Ecto neural progenitor cell (in vitro differentiated cells): ENCODE data around the gene GLYR1.
"Not testable (repeated sequence)": the region's sequence is repeated elsewhere in the genome, so short reads cannot be mapped to it uniquely, and the experiment has no call there.

ENCODE experiments used
- DNase-seq: peaks from one replicate; pipeline ENCODE4 v3.0.0-alpha.2; 2018; ENCODE audit warnings: low spot score

GLYR1 gene

GRCh38 chr16:4846901-4847773, at the start of gene GLYR1, which contains the start of gene UBN1:
TSS of gene GLYR1 (minus strand) at chr16:4847288. CDS start at chr16:4847265, 23 bp downstream.
TSS of gene UBN1 (plus strand) at chr16:4847481. CDS start at chr16:4852918, 5,437 bp downstream.
- DNase-seq = peak; percentile 100

- not testable (repeated sequence) for DNase-seq
Observed at GRCh38 chr16:4896761-4897160, 49.7 kb upstream of the GLYR1 start.

DNA sequence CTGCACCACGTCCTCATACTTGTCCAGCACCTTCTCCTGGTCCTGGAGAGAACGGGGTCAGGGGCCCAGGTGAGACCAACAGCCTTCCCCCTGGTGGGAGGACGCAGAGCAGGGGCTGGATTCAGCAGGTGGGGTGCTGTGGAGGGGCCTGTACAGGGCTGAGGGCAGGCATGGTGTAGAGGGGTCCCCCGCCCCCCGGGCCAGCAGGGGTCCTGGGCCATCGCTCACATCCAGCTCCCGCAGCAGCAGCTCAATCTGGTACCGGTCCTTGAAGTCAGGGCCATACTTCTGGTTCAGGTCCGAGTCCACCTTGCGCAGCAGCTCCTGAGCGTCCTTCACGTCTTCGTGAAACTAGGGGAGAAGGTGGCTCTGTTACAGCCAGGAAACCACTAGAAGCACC, 48.3 kb upstream of the GLYR1 start:
- DNase-seq = no peak

DNA sequence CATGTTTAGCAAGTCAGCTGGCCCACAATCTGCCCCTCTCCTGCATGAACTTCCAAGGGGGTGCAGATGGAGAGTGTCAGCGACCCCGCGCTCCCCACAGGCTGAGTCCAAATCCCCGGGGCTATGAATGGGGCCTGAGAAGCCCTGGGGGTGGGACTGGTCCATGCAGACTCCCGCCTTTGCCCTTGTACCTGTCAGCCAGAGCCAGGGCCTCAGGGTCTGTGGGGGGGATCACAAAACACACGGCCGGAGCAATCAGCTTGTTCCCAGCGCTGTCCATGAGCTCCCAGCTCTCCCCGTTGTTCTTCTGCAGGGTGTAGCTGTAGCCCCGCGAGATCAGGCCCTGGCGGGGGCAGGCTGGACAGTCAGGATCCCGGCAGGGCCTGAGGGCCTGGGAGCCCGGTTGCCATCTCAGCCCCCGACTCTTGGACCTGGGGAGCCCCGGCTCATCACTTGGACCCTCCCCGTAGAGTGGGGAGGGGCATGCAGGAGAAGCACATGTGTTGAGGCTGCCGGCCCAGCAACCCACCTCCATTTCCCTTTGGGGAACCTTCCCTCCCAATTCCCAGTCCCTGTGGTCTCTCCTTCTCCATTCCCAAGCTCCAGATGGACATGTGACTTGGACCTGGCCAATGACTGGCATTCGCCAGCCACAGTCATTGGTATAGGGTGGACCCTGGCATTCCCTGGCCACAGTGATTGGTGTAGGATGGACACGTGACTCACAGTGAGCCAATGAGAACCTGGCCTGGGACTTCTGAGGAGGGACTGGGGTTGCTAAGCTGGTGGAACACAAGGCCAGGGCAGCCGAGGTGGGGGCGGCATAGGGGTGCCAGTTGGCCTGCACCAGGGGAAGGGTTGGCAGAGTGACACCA, 47.4 kb upstream of the GLYR1 start:
- no peak for DNase-seq

GRCh38 chr16:4893103-4893862, 46.2 kb upstream of the GLYR1 start:
- DNase-seq = no peak

DNA sequence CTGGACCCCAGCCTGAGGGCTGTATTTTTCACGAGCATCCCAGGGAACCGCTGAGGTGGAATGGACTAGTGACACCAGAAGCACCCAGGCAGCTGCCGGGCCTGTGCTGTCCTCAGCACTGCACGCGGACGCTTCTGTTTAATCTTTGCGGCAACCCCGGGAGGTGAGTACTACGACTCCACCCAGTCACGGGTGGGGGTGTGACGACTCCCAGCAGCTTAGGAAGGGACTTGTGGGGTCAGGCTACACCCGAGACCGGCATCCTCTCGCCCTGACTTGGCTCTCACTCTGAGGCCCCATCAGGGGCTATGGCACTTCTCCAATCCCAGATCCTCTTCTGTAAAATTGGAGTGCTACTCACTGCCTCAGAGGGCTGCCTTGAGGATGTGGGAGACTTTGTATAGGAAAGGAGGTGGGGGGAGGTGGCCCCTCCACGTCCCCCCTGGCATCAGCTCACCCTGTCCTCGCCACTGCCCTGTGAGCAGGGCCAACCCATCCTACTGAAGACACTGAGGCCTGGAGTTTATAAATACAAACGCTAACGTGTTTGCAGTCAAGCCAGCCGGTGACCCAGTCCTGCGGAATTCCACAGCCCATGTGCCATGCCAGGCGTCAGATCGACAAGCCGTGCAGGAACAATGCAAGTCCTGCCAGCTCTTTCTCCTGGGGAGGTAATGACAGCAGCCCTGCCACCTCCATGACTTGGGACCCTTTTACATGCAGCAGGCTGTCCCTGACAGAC, 45.4 kb upstream of the GLYR1 start:
- DNase-seq = no peak

DNA sequence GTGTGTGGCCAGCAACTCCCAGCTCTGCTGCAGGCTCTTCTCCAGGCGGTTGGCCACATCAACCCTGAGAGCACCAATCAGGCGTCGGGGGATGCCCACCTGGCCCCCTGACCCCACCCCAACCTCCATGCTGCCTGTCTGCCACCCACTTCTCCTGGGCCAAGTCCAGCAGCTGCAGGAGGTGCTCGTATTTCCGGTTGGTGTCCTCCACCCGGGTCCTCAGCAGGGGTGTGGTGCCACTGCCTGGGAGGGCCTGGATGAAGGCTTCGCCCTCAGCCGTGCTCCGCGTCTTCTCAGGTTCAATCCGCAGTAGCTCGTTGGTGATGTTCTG, 44.8 kb upstream of the GLYR1 start:
- DNase-seq = no peak

DNA sequence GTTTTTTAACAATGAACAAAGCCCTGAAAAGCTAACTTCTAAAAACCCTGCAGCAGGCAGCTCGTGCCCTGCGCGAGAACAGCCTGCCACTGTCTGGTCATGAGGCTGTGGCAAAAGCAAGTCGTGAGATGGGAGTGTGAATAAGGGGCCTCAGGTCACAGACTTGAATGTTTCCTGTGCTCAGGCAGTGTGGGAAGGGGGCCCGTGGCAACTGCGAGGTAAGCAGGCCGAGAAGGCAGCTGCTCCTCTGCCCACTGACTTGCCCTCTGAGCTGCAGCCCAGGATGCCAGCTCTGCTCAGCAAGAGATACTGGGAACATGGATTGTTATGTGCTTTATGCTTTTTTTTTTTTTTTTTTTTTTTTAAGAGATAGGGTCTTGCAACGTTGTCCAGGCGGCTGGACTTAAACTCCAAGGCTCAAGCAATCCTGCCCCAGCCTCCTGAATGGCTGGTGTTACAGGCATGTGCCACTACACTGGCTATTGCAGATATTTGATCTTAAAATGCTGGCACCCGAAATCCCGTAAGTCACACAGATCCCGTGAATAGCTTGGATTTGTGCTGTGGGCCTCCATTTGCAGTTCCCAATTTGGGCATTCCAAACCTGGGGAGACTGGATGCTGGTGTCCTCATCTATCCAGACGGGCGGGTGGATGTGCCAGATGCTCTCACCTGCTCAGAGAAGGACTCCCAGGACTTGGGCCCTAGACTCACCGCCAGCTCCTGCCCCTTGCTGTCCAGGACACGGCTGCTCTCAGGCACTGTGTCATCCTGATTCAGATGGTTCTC, 44.2 kb upstream of the GLYR1 start:
- no peak for DNase-seq

GRCh38 chr16:4890686-4891085, 43.6 kb upstream of the GLYR1 start:
- no peak for DNase-seq

DNA sequence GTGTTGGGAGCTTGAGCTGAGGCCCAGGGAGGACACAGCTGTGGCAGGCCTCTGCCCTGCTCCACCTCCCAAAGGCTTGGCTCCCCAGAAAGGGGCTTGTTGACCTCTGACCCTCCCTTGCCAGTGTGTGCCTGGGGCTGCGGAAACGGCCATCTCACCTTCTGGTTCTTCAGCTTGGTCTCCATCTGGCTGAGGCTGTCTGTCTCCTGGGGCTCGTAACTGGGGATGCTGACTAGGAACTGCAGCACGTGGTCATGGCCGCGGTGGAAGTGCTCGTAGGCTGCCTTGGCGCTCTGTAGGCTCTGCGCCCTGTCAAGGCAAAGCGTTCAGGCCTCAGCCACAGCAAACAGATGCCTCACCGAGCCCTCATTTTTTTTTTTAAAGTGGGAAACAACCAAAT, 42.9 kb upstream of the GLYR1 start:
- DNase-seq = no peak

- DNase-seq = no peak
Observed at GRCh38 chr16:4888428-4889135, 41.5 kb upstream of the GLYR1 start.

DNA sequence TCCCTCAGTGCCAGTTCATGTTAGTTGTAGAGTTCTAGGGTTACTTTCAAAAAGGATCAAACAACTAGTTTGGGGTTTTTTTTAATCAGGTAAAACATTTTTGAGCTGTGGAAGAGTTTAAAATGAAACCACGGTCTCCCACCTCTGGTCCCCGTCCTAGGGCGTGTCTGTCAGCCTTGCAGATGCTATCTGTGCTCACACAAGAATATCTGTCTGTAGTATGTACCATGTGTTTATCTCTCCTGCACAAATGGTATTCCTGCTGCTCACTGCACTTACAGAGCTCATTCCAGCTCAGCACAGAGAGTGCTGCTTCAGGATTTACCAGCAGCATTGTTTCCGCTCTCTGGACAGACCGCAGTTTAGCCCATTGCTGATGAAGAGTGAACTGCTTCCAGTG, 39.1 kb upstream of the GLYR1 start:
- DNase-seq = no peak

DNA sequence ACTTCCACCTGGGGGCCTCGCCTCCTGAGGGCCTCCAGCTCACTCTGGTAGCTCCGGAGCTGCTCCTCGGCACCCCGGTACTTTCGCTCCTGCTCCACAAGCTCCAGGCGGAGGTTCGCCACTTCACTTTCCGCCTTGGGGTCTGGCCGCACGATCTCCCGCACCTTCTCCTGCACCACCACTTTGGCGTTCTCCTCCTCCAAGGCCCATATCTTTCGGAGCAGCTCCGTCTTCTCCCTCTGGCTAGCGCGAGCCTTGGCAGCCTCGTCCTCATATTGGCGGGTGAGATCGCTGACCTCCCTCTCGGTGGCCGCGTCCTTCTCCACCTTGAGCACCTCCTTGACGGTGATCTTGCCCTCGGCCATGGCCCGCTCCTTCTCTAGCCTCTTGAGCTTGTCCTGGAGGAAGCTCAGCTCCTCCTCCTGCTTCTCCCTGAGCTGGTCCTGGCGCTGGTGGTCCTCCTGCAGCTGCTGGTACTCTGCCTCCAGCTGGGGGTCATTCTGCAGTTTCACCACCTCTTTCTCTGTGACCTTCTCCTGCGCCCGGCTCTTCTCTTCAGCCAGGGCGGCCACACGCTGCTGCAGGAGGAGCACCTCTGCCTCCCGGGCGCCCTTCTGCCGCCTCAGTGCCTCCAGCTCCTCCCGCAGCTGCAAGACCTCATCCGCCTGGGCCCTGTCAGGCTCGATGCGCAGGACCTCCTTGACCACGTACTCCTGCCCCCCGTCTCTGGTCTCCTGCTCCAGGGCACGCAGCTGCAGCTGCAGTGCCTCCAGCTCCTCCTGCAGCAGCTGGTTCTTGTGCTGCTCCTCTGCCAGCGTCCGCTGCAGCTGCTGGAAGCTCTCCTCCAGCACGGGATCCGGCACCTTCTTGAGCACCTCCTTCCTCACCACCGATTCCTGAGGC, 38.1 kb upstream of the GLYR1 start:
- no peak for DNase-seq

DNA sequence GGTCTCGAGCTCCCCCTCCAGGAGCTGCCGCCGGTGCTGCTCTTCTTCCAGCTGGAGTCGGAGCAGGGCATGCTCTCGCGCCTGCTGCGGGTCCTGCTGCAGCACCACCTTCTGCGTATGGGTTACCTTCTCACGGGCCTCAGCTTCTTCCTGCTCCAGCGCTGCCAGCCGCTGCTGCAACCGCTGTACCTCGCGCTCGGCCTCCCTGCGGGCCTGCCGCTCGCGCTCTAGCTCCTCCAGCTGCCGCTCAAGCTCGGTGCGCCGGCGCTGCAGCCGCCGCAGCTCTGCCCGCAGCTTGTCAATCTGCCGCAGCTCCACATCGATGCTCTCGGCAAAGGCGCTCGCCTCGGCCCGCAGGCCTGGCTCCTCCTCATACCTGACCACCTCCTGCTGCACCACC, 37.1 kb upstream of the GLYR1 start:
- no peak for DNase-seq

- no peak for DNase-seq
Observed at GRCh38 chr16:4883501-4883900, 36.4 kb upstream of the GLYR1 start.

DNA sequence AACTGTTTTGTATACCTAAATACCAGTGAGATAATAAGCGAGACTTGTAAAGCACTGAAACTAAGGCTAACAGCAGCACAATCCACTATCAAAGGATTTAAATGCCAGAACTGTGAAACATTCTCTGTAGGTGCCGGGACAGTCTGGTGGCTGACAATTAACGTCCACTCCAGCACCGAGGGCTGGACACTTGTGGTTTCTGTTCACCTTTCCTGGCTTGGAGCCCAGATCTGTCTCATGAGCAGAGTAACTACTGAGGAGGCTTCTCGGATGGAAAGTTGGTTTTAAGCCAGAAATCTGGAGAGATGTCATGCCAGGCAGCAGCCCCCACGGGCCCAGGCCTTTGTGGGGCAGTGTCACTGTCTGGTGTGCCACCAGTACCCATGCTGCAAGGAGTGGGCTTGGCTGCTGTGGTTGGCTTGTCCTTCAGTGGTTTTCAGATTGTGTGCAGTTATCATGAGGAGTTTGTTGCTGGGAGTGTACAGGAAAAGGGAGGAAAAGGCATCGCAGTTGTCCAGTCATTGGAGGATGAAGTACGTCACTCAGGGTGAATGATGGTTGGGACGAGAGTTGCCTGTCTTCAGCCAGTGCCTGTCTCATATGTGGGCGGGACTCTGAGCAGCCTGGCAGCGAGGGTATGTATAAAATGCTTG, 35.7 kb upstream of the GLYR1 start:
- DNase-seq = no peak

GRCh38 chr16:4882000-4882632, 35.0 kb upstream of the GLYR1 start:
- DNase-seq = no peak

- DNase-seq = no peak
Observed at GRCh38 chr16:4880006-4880580, 33.0 kb upstream of the GLYR1 start.
